Right lobe of liver (tissue), 4 donors: ENCODE data around the gene ANKS1B.

ENCODE experiments used
- CTCF ChIP-seq, 4 donors: fragments of 200-600 bp in 3 of 4; fragments of 450-650 bp in 1 of 4; IDR thresholded peaks; one replicate each; pipeline versions ENCODE4 v1.5.1 to v1.8.0; 2016 to 2022; ENCODE audit warnings: antibody characterized with exemption in 4 of 4, mild to moderate bottlenecking in 2 of 4
- POLR2A ChIP-seq: fragments of 450-650 bp; IDR thresholded peaks from one replicate; pipeline ENCODE4 v1.6.1; 2017; ENCODE audit warnings: antibody characterized with exemption, mild to moderate bottlenecking
- donor health status: DM: no; HTN: no; CAD: no.
- donor health status: DM: no; HTN: no; CAD: no.
- donor health status: DM: no; HTN: yes; CAD: no.

- TF ChIP-seq CTCF (IDR thresholded peaks at IDR 0.05) (no peak), POLR2A (no peak)
Observed at GRCh38 chr12:100026241-100026640, 41.5 kb upstream of the ANKS1B start.
